GM18867 (cell line): ENCODE results near the gene TNPO1.

Experiments used
- ATAC-seq: cut with Tn5 transposase; IDR thresholded peaks from one replicate; pipeline ENCODE4 v1.9.1; 2021; ENCODE audit warnings: mild to moderate bottlenecking, moderate library complexity; ENCODE audit not compliant: unreplicated experiment

Gene TNPO1

GRCh38 chr5:72850113-72850512 is 33.7 kb downstream of the TNPO1 start:
- no peak for ATAC-seq

- ATAC-seq = no peak
Measured at GRCh38 chr5:72852356-72852755, 35.9 kb downstream of the TNPO1 start.

- ATAC-seq = no peak
Measured at GRCh38 chr5:72854419-72854818, 38.0 kb downstream of the TNPO1 start.

GRCh38 chr5:72855821-72856220 is 39.4 kb downstream of the TNPO1 start:
- ATAC-seq = no peak

- no peak for ATAC-seq
Measured at GRCh38 chr5:72857396-72857795, 40.9 kb downstream of the TNPO1 start.

GRCh38 chr5:72859127-72859526 is 42.7 kb downstream of the TNPO1 start:
- ATAC-seq = no peak

GRCh38 chr5:72860499-72860898 is 44.0 kb downstream of the TNPO1 start:
- ATAC-seq = no peak

- ATAC-seq = no peak
Measured at GRCh38 chr5:72871366-72872024, 55.0 kb downstream of the TNPO1 start.

- ATAC-seq = no peak
Measured at GRCh38 chr5:72878854-72879253, 62.4 kb downstream of the TNPO1 start.

- ATAC-seq = no peak
Measured at GRCh38 chr5:72882989-72883388, 66.5 kb downstream of the TNPO1 start.

GRCh38 chr5:72883850-72884249 is 67.4 kb downstream of the TNPO1 start:
- ATAC-seq = no peak

GRCh38 chr5:72884892-72885291 is 68.4 kb downstream of the TNPO1 start:
- ATAC-seq = no peak

GRCh38 chr5:72885824-72886223 is 69.4 kb downstream of the TNPO1 start:
- no peak for ATAC-seq

GRCh38 chr5:72888595-72888994 is 72.1 kb downstream of the TNPO1 start:
- ATAC-seq = no peak

GRCh38 chr5:72889324-72889723 is 72.9 kb downstream of the TNPO1 start:
- ATAC-seq = no peak

- ATAC-seq = no peak
Measured at GRCh38 chr5:72892846-72893245, 76.4 kb downstream of the TNPO1 start.

- ATAC-seq = no peak
Measured at GRCh38 chr5:72895758-72896157, 79.3 kb downstream of the TNPO1 start.

- no peak for ATAC-seq
Measured at GRCh38 chr5:72906806-72907205, 90.3 kb downstream of the TNPO1 start.

GRCh38 chr5:72908664-72909063 is 92.2 kb downstream of the TNPO1 start:
- ATAC-seq = no peak

- no peak for ATAC-seq
Measured at GRCh38 chr5:72917371-72917776, 100.9 kb downstream of the TNPO1 start.

- ATAC-seq = no peak
Measured at GRCh38 chr5:72920690-72921502, 104.4 kb downstream of the TNPO1 start.

- no peak for ATAC-seq
Measured at GRCh38 chr5:72921886-72922285, 105.4 kb downstream of the TNPO1 start.
